ENCODE results near the gene CLDN9.
A peak's percentile ranks its signal among the peaks of the same experiment; 100 is the strongest.

Gene CLDN9

DNA sequence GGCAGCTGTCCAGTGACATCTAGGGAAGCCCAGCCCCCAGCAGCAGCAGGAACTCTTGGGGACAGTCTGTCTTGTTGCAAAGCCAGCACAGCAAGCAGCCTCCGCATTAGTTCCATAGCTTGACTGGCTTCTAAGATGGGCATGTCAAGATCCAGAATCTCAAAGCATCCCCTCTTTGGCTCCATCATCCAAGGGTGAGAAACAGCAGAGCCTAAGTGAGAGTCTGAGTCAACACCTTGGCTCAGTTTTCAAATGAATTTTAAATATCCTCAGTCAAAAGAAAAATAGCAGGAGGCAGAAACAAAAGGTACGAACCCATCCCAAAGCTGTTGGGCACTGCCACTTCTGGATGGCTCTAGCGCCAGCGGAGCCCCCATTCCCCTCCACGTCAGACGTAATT, 2.2 kb downstream of the CLDN9 start:
- H3K27ac Mint-ChIP-seq = no peak overlapping the region
- TF ChIP-seq, protein P1, sequence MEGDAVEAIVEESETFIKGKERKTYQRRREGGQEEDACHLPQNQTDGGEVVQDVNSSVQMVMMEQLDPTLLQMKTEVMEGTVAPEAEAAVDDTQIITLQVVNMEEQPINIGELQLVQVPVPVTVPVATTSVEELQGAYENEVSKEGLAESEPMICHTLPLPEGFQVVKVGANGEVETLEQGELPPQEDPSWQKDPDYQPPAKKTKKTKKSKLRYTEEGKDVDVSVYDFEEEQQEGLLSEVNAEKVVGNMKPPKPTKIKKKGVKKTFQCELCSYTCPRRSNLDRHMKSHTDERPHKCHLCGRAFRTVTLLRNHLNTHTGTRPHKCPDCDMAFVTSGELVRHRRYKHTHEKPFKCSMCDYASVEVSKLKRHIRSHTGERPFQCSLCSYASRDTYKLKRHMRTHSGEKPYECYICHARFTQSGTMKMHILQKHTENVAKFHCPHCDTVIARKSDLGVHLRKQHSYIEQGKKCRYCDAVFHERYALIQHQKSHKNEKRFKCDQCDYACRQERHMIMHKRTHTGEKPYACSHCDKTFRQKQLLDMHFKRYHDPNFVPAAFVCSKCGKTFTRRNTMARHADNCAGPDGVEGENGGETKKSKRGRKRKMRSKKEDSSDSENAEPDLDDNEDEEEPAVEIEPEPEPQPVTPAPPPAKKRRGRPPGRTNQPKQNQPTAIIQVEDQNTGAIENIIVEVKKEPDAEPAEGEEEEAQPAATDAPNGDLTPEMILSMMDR (IDR thresholded peaks at IDR 0.05; ENCODE audit: unreplicated experiment in 3 of 3) = no peak
- H3K27me3 Mint-ChIP-seq (ENCODE audit: low read depth) = peaks cover 78% of the 10 kb centered on the region
- peaks cover 2% of the 10 kb centered on the region for H3K4me1 Mint-ChIP-seq
- H3K36me3 Mint-ChIP-seq (ENCODE audit: low read depth) = no peaks in the 10 kb centered on the region
- peak overlapping the region in 2 of 3 experiments; percentile 18 to 41 for H3K4me3 Mint-ChIP-seq
- no peaks in the 10 kb centered on the region for H3K9me3 Mint-ChIP-seq

DNA sequence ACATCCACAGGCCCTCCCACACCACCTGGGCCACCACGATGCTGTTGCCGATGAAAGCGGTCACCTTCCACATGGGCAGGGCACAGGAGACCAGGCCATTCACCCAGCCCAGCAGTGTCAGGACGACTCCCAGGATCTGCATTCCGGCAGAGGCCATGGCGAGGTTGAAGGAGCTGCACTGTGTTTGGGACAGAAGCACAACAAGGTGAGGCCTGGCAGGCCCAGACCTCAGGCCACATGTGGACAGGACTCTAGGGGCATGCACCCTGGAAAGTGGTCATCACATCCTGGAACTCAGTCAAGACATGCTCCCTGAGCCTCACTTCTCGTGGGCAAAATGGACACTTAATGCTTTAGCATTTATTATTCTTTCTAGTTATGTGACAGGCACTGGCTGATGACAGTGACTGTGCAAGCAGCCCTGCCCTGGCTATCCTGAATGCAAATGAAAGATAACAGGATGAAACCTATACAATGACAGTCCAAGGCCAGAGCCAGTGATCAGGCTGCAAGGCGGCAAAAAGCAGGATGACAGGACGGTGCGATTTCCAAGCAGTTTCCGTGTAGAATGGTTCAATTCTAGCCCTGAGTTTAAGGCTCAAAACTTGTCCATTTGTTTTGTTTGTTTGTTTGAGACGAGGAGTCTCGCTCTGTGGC, 3.3 kb downstream of the CLDN9 start:
- Mint-ChIP-seq H3K27me3 (ENCODE audit: low read depth) (peaks cover 72% of the 10 kb centered on the region), H3K27ac (peak overlapping the region in 1 of 3 experiments; percentile 65), H3K36me3 (ENCODE audit: low read depth) (no peaks in the 10 kb centered on the region), H3K4me3 (peak overlapping the region; percentile 58 to 77 (median 63)), H3K4me1 (peaks cover 4% of the 10 kb centered on the region), H3K9me3 (no peaks in the 10 kb centered on the region)
- TF ChIP-seq, protein P1 (IDR thresholded peaks at IDR 0.05; ENCODE audit: unreplicated experiment in 3 of 3) = no peak

DNA sequence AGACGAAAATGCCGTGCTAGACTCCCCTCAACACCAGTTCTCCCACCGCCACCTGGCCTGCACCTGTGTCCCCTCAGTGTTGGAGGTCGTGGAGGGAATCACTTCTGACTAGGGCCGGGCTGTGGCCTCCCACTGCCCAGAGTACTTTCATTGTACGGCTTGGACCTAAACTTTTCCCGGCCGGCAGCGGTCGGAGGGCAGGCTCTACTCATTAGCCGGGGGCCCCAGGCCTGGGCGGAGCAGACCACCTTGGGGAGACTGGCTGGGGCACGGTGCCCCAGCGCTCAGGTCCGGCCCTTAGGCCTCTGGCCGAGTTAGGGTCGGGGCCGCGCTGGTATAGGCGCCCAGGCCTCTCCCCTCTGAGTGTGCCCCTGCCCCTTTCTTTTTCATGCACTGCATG, 4.6 kb downstream of the CLDN9 start:
- H3K4me1 Mint-ChIP-seq = peaks cover 17% of the 10 kb centered on the region
- H3K9me3 Mint-ChIP-seq = no peaks in the 10 kb centered on the region
- H3K27ac Mint-ChIP-seq = peak overlapping the region in 1 of 3 experiments; percentile 78
- TF ChIP-seq, protein P1 (IDR thresholded peaks at IDR 0.05; ENCODE audit: unreplicated experiment in 3 of 3) = no peak
- H3K4me3 Mint-ChIP-seq = peak overlapping the region; percentile 61 to 73 (median 70)
- H3K27me3 Mint-ChIP-seq (ENCODE audit: low read depth) = peaks cover 67% of the 10 kb centered on the region
- no peaks in the 10 kb centered on the region for H3K36me3 Mint-ChIP-seq (ENCODE audit: low read depth)

DNA sequence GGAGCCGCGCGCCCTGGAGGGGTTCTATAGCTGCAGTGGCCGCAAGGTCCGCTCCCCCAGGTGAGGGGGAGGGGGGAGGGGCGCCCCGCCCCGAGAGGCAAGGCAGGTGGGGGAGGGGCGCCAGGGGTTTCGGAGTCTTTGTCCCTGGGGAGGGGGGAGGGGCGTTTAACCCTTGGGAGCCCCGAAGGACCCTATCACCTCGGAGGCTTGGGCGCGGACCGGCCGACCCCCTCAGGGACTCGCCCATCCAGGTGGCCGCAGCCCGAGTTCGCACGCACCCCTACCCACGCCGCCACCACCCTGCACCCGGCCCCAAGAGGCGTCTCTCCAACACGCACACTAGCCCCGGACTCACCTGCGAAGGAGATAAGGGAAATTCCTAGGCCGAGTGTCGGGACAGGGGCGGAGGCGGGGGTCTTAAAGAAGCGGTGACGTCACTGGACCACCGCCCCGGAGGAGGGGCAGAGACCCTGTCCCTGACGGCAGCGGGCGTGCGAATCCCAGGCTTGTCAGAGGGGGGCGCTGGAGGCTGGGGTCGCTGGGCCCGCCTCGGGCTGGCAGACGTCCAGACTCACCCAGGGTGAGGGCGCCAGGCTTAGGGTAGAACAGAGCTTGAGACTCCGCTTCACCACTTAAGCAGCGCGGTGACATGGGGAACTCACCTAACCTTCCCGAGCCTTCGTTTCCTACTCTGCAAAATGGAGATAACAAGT, 5.2 kb downstream of the CLDN9 start, which contains the start of gene CLDN6:
Gene CLDN6 (minus strand): TSS at position 390 of the 713 bp plus-strand sequence. CDS start 2,162 bp downstream, outside the sequence.
- peaks cover 23% of the 10 kb centered on the region for H3K4me1 Mint-ChIP-seq

DNA sequence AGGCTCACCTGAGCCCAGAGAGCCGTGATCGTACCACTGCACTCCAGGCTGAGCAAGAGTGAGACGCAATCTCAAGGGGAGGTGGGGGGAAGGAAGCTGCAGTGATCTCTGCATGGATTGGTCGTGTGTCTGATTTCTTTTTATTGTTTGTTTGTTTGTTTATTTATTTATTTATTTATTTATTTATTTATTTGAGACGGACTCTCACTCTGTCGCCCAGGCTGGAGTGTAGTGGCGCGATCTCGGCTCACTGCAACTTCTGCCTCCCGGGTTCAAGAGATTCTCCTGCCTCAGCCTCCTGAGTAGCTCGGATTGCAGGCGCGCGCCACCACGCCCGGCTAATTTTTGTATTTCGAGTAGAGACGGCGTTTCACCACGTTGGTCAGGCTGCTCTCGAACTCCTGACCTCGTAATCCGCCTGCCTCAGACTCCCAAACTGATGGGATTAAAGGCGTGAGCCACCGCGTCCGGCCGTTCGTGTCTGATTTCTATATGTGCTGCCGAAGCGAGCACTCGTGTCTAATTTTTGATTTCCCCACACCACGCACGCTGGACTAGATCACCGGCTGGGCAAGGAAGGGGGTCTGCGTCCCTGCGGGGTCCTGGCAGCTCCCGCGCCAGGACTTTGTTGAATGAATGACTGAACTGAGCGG, 7.0 kb downstream of the CLDN9 start:
- Mint-ChIP-seq H3K27ac (peak overlapping the region in 2 of 3 experiments; percentile 87 to 94), H3K36me3 (ENCODE audit: low read depth) (peaks cover 3% of the 10 kb centered on the region), H3K4me3 (peak overlapping the region; percentile 89 to 92 (median 92)), H3K4me1 (peaks cover 33% of the 10 kb centered on the region), H3K27me3 (ENCODE audit: low read depth) (peaks cover 43% of the 10 kb centered on the region), H3K9me3 (no peaks in the 10 kb centered on the region)
- TF ChIP-seq, protein P1 (IDR thresholded peaks at IDR 0.05; ENCODE audit: unreplicated experiment in 3 of 3) = no peak

More for the DNA sequence above, 5.2 kb downstream of the CLDN9 start, which contains the start of gene CLDN6:
- Mint-ChIP-seq H3K9me3 (no peaks in the 10 kb centered on the region), H3K27me3 (ENCODE audit: low read depth) (peaks cover 61% of the 10 kb centered on the region), H3K27ac (peak within 1 kb of the TSS in 2 of 3 experiments; percentile 61 to 92), H3K36me3 (ENCODE audit: low read depth) (no peaks in the 10 kb centered on the region), H3K4me3 (peak within 1 kb of the TSS; percentile 79 to 86 (median 83))
- TF ChIP-seq, protein P1 (IDR thresholded peaks at IDR 0.05; ENCODE audit: unreplicated experiment in 3 of 3) = peak; percentile 36 to 58 (median 47)
